Keratinocyte (primary cell): Measurements from ENCODE around the gene OBSL1. TPM values are rescaled to one million over a fixed set of nuclear protein-coding genes. Genes with fewer than 3 reads are reported as not detected.

ENCODE experiments used
- DNase-seq: peaks from one replicate; pipeline ENCODE4 v3.0.0-alpha.2; 2011; ENCODE audit warnings: low read depth, missing footprints, low spot score
- FAIRE-seq: peaks from 2 replicates; lab custom pipeline; 2011; peaks lifted over from hg19 to GRCh38; lab: Jason Lieb, UNC
- H2AFZ ChIP-seq: 2 replicates; pipeline ENCODE4 v1.6.0; 2012; ENCODE audit warnings: low read length, control low read depth, inconsistent platforms; ENCODE audit not compliant: control insufficient read depth
- H3K27ac ChIP-seq: 2 replicates; pipeline ENCODE4 v1.5.1; 2011; ENCODE audit warnings: low read length; ENCODE audit not compliant: control insufficient read depth, insufficient read depth
- H3K27me3 ChIP-seq: 3 replicates; pipeline ENCODE4 v1.6.0; 2011; ENCODE audit warnings: low read length; ENCODE audit not compliant: control insufficient read depth, insufficient read depth; ENCODE audit errors: extremely low read depth
- H3K36me3 ChIP-seq, 2 experiments: 2 replicates in 1 of 2; 3 replicates in 1 of 2; pipeline ENCODE4 v1.5.1; 2011; ENCODE audit warnings: low read length in 2 of 2, mild to moderate bottlenecking in 1 of 2; ENCODE audit not compliant: control insufficient read depth in 2 of 2, insufficient read depth in 2 of 2; ENCODE audit errors: extremely low read depth in 1 of 2
- H3K4me1 ChIP-seq: 3 replicates; pipeline ENCODE4 v1.5.1; 2011; ENCODE audit warnings: low read length; ENCODE audit not compliant: control insufficient read depth, insufficient read depth; ENCODE audit errors: extremely low read depth
- H3K4me2 ChIP-seq: 3 replicates; pipeline ENCODE4 v1.6.0; 2011; ENCODE audit warnings: low read depth, low read length; ENCODE audit not compliant: control insufficient read depth, insufficient read depth; ENCODE audit errors: extremely low read depth
- H3K4me3 ChIP-seq, 3 experiments: fragments of 200-600 bp in 1 of 3; sonication (generic) in 1 of 3; 2 replicates in 2 of 3; 3 replicates in 1 of 3; pipeline ENCODE4 v1.5.1; 2011 to 2016; ENCODE audit warnings: low read length in 3 of 3, mild to moderate bottlenecking in 3 of 3, control low read depth in 2 of 3, inconsistent platforms in 1 of 3, low read depth in 1 of 3, mixed read lengths in 1 of 3, mixed run types in 1 of 3, moderate library complexity in 1 of 3; ENCODE audit not compliant: control insufficient read depth in 2 of 3, insufficient read depth in 2 of 3; ENCODE audit errors: extremely low read depth in 1 of 3
- H3K79me2 ChIP-seq: 2 replicates; pipeline ENCODE4 v1.6.0; 2012; ENCODE audit warnings: low read length; ENCODE audit not compliant: control insufficient read depth, insufficient read depth
- H3K9ac ChIP-seq: 3 replicates; pipeline ENCODE4 v1.6.0; 2011; ENCODE audit warnings: low read length; ENCODE audit not compliant: control insufficient read depth, insufficient read depth; ENCODE audit errors: extremely low read depth
- H3K9me1 ChIP-seq: 3 replicates; pipeline ENCODE4 v1.6.0; 2011; ENCODE audit warnings: low read length; ENCODE audit not compliant: control insufficient read depth, insufficient read depth; ENCODE audit errors: extremely low read depth
- H3K9me3 ChIP-seq: 2 replicates; pipeline ENCODE4 v1.5.1; 2012; ENCODE audit warnings: low read depth, low read length; ENCODE audit not compliant: control insufficient read depth
- H4K20me1 ChIP-seq: 3 replicates; pipeline ENCODE4 v1.6.0; 2011; ENCODE audit warnings: low read length; ENCODE audit not compliant: control insufficient read depth, insufficient read depth; ENCODE audit errors: extremely low read depth
- CTCF ChIP-seq, 3 experiments: IDR thresholded peaks in 1 of 3; conservative IDR thresholded peaks in 1 of 3; optimal IDR thresholded peaks in 1 of 3; 2 replicates in 2 of 3; 3 replicates in 1 of 3; pipeline versions ENCODE3 to v1.5.1; 2011; ENCODE audit warnings: low read length in 3 of 3, mild to moderate bottlenecking in 3 of 3, moderate library complexity in 2 of 3, control low read depth in 1 of 3, inconsistent platforms in 1 of 3; ENCODE audit not compliant: insufficient read depth in 2 of 3; ENCODE audit errors: extremely low read depth in 1 of 3
- EZH2 ChIP-seq: IDR thresholded peaks from one replicate; pipeline ENCODE4 v1.6.1; 2012; ENCODE audit warnings: inconsistent platforms, mild to moderate bottlenecking, low read length, moderate library complexity
- dilution Hi-C: fragments of 300-500 bp; cut with MboI; formaldehyde crosslinking; loops from one replicate; pipeline ENCODE4 v1.7.0; 2020; ENCODE audit warnings: low sequenced_read_pairs; ENCODE audit not compliant: extremely low pct_ligation_motif_present
- polyA plus RNA-seq, 5 experiments: library from polyadenylated mRNA; depleted of rRNA in 3 of 5; stranded (reverse) in 3 of 5; stranded (forward) in 1 of 5; unstranded in 1 of 5; fragments of >200 nt; gene quantifications; 1 replicate in 1 of 5; 2 replicates in 3 of 5; 3 replicates in 1 of 5; pipeline versions ENCODE4 v1.2.1 to v1.2.3, GENCODE V29; 2011 to 2012; ENCODE audit warnings: missing spikeins in 2 of 5, low read depth in 1 of 5, low replicate concordance in 1 of 5

The OBSL1 gene
- polyA plus RNA-seq, 1 donor (not counting 4 experiments of a cell fraction or from before 2014, with no cell fraction given), result 9.3 TPM

GRCh38 chr2:219533930-219534661, 37.2 kb downstream of the OBSL1 start:
- dilution Hi-C loops, result no loop called here
- peaks cover 10% of the 10 kb centered on the region for H3K4me1 ChIP-seq
- DNase-seq (no peak), FAIRE-seq (no peak)
- H3K27ac ChIP-seq, result no peak overlapping the region
- TF ChIP-seq CTCF (optimal IDR thresholded peaks at IDR 0.05 in 1 of 3, IDR thresholded peaks at IDR 0.05 in 1 of 3, conservative IDR thresholded peaks at IDR 0.05 in 1 of 3; ENCODE audit: extremely low read depth in 1 of 3, insufficient read depth in 2 of 3, low read length in 3 of 3) (no peak), EZH2 (no peak)
- peaks cover 17% of the 10 kb centered on the region for H3K27me3 ChIP-seq
- no peak overlapping the region for H3K4me3 ChIP-seq
- H3K36me3 ChIP-seq, result peaks cover 4 to 5% of the 10 kb centered on the region in 2 experiments
- H2AFZ ChIP-seq, result no peak overlapping the region
- H3K9ac ChIP-seq, result no peak overlapping the region
- no peaks in the 10 kb centered on the region for H3K9me1 ChIP-seq
- no peak overlapping the region for H3K4me2 ChIP-seq
- no peaks in the 10 kb centered on the region for H3K9me3 ChIP-seq
- H3K79me2 ChIP-seq, result peaks cover 2% of the 10 kb centered on the region
- H4K20me1 ChIP-seq, result peaks cover 3% of the 10 kb centered on the region

GRCh38 chr2:219532378-219532649, 39.0 kb downstream of the OBSL1 start:
- no peak overlapping the region for H3K27ac ChIP-seq
- no peaks in the 10 kb centered on the region for H3K36me3 ChIP-seq
- H3K27me3 ChIP-seq, result peaks cover 30% of the 10 kb centered on the region
- H3K79me2 ChIP-seq, result no peaks in the 10 kb centered on the region
- dilution Hi-C loops, result no loop called here
- H3K9me1 ChIP-seq, result no peaks in the 10 kb centered on the region
- FAIRE-seq, result no peak
- no peak overlapping the region for H3K9ac ChIP-seq
- H3K9me3 ChIP-seq, result no peaks in the 10 kb centered on the region
- no peak overlapping the region for H2AFZ ChIP-seq
- no peak for DNase-seq
- H3K4me1 ChIP-seq, result peaks cover 2% of the 10 kb centered on the region
- no peak overlapping the region for H3K4me3 ChIP-seq
- TF ChIP-seq EZH2 (no peak), CTCF (optimal IDR thresholded peaks at IDR 0.05 in 1 of 3, IDR thresholded peaks at IDR 0.05 in 1 of 3, conservative IDR thresholded peaks at IDR 0.05 in 1 of 3; ENCODE audit: extremely low read depth in 1 of 3, insufficient read depth in 2 of 3, low read length in 3 of 3) (no peak)
- H3K4me2 ChIP-seq, result no peak overlapping the region
- no peaks in the 10 kb centered on the region for H4K20me1 ChIP-seq
